MM.1S (cell line): ENCODE data around the gene TBC1D8.

ENCODE experiments used
- DNase-seq: peaks from one replicate; pipeline ENCODE4 v3.0.0-alpha.2; 2015
- H2AFZ ChIP-seq: fragments of 300-600 bp; sonication (generic); 2 replicates; pipeline ENCODE4 v1.6.0; 2016; ENCODE audit warnings: antibody characterized with exemption, low read length
- H3F3A ChIP-seq: fragments of 300-600 bp; sonication (generic); 2 replicates; pipeline ENCODE4 v1.6.1; 2016; ENCODE audit warnings: mild to moderate bottlenecking, antibody characterized with exemption, low read length, moderate library complexity, mixed read lengths; ENCODE audit not compliant: insufficient read depth
- H3K27ac ChIP-seq: fragments of 300-600 bp; sonication (generic); 2 replicates; pipeline ENCODE4 v1.5.1; 2016; ENCODE audit warnings: mild to moderate bottlenecking, low read length
- H3K27me3 ChIP-seq: fragments of 300-600 bp; sonication (generic); replicated peaks from 2 replicates; pipeline ENCODE4 v1.6.0; 2016; ENCODE audit warnings: low read length; ENCODE audit not compliant: insufficient read depth
- H3K36me3 ChIP-seq: fragments of 300-600 bp; sonication (generic); replicated peaks from 2 replicates; pipeline ENCODE4 v1.6.1; 2016; ENCODE audit warnings: mild to moderate bottlenecking, low read length, mixed read lengths; ENCODE audit not compliant: insufficient read depth
- H3K4me1 ChIP-seq: fragments of 300-600 bp; sonication (generic); 2 replicates; pipeline ENCODE4 v1.6.1; 2016; ENCODE audit warnings: low read length, mixed read lengths
- H3K4me2 ChIP-seq: fragments of 300-600 bp; sonication (generic); 2 replicates; pipeline ENCODE4 v1.6.0; 2016; ENCODE audit warnings: low read depth, low read length
- H3K4me3 ChIP-seq: fragments of 300-600 bp; sonication (generic); 2 replicates; pipeline ENCODE4 v1.5.1; 2016; ENCODE audit warnings: low read length, mixed read lengths
- H3K79me2 ChIP-seq: fragments of 300-600 bp; sonication (generic); 2 replicates; pipeline ENCODE4 v1.6.1; 2016; ENCODE audit warnings: mixed run types, low read length, mixed read lengths
- H3K9ac ChIP-seq: fragments of 300-600 bp; sonication (generic); 2 replicates; pipeline ENCODE4 v1.6.1; 2016; ENCODE audit warnings: low read length, mixed read lengths
- H3K9me2 ChIP-seq: fragments of 300-600 bp; sonication (generic); replicated peaks from 2 replicates; pipeline ENCODE4 v1.6.1; 2016; ENCODE audit warnings: mild to moderate bottlenecking, low read length, mixed read lengths; ENCODE audit not compliant: insufficient read depth
- H3K9me3 ChIP-seq: fragments of 300-600 bp; sonication (generic); replicated peaks from 2 replicates; pipeline ENCODE4 v1.6.1; 2016; ENCODE audit warnings: mild to moderate bottlenecking, low read length, mixed read lengths; ENCODE audit not compliant: insufficient read depth
- H4K20me1 ChIP-seq: fragments of 300-600 bp; sonication (generic); 2 replicates; pipeline ENCODE4 v1.6.1; 2016; ENCODE audit warnings: mild to moderate bottlenecking, low read length, moderate library complexity, mixed read lengths; ENCODE audit not compliant: insufficient read depth
- EZH2 ChIP-seq: fragments of 300-600 bp; sonication (generic); optimal IDR thresholded peaks from 2 replicates; pipeline ENCODE3; 2017; ENCODE audit warnings: low read depth, mild to moderate bottlenecking, antibody characterized with exemption, low read length, mixed read lengths
- EZH2phosphoT487 ChIP-seq: fragments of 300-600 bp; sonication (generic); IDR thresholded peaks from 2 replicates; pipeline ENCODE4 v1.6.1; 2018; ENCODE audit warnings: antibody characterized with exemption, low read length
- TF ChIP-seq, protein P1 (sequence below): fragments of 300-600 bp; sonication (generic); IDR thresholded peaks from 2 replicates; pipeline ENCODE4 v1.5.1; 2016; ENCODE audit warnings: antibody characterized with exemption, low read length, mixed read lengths

Gene TBC1D8

DNA sequence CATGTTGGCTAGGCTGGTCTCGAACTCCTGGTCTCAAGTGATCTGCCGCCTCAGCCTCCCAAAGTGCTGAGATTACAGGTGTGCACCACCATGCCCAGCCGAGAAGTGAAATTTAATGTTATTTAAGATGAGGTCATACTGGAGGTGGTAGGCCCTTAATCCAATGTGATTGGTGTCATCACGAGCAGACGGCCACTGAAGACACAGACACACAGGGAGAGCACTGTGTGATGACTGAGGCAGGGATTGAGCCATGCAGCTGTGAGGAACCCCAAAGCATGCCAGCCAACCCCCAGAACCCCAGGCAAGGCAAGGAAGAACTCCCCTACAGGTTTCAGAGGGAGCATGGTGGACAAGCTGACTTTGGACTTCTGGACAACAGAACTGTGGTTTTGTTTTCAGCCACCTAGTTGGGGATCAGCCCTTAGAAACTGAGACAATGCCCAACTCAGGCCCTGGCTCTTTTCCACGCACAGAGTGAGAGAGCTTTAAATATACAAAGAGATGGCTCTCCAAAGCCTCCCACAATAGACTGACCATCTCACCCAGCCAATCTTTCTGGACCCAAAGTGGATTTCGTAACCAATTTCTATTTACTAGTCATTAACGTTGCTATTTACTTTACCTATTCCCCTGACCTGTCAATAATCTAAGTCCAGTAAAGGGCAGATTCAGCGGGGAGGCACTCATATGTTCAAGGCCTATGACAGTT is 34.2 kb downstream of the TBC1D8 start:
- Histone ChIP-seq H3F3A (no peaks in the 10 kb centered on the region), H3K79me2 (no peaks in the 10 kb centered on the region), H3K9me2 (no peaks in the 10 kb centered on the region), H3K9ac (no peak overlapping the region), H3K4me2 (no peak overlapping the region), H3K4me1 (no peaks in the 10 kb centered on the region), H4K20me1 (no peaks in the 10 kb centered on the region), H3K4me3 (no peak overlapping the region), H3K9me3 (no peaks in the 10 kb centered on the region), H3K36me3 (no peaks in the 10 kb centered on the region), H3K27ac (no peak overlapping the region), H2AFZ (no peak overlapping the region), H3K27me3 (no peaks in the 10 kb centered on the region)
- TF ChIP-seq EZH2phosphoT487 (no peak), EZH2 (no peak)
- TF ChIP-seq, protein P1, sequence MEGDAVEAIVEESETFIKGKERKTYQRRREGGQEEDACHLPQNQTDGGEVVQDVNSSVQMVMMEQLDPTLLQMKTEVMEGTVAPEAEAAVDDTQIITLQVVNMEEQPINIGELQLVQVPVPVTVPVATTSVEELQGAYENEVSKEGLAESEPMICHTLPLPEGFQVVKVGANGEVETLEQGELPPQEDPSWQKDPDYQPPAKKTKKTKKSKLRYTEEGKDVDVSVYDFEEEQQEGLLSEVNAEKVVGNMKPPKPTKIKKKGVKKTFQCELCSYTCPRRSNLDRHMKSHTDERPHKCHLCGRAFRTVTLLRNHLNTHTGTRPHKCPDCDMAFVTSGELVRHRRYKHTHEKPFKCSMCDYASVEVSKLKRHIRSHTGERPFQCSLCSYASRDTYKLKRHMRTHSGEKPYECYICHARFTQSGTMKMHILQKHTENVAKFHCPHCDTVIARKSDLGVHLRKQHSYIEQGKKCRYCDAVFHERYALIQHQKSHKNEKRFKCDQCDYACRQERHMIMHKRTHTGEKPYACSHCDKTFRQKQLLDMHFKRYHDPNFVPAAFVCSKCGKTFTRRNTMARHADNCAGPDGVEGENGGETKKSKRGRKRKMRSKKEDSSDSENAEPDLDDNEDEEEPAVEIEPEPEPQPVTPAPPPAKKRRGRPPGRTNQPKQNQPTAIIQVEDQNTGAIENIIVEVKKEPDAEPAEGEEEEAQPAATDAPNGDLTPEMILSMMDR, result no peak
- no peak for DNase-seq

DNA sequence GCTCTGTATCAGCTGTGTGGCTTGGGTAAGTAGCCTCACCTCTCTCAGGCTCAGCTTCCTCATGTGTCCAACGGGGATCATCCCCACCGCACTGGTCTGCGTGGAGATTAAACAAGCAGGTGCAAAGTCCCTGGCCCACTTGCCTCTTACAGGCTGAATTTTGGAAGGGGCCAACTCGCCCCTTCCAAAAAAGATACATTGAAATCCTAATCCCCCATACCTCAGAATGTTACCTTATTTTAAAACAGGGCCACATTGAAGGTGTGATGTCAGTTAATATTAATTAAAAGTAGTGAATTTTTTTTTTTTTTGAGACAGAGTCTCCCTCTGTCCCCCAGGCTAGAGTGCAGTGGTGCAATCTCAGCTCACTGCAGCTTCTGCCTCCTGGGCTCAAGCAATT is 34.8 kb downstream of the TBC1D8 start:
- Histone ChIP-seq H3K79me2 (no peaks in the 10 kb centered on the region), H3K4me1 (no peaks in the 10 kb centered on the region), H3K9me2 (no peaks in the 10 kb centered on the region), H3K27me3 (no peaks in the 10 kb centered on the region), H3K36me3 (no peaks in the 10 kb centered on the region), H3K27ac (no peak overlapping the region), H3K9ac (no peak overlapping the region), H2AFZ (no peak overlapping the region), H3K4me3 (no peak overlapping the region), H3K9me3 (no peaks in the 10 kb centered on the region), H4K20me1 (no peaks in the 10 kb centered on the region), H3F3A (no peaks in the 10 kb centered on the region), H3K4me2 (no peak overlapping the region)
- no peak for DNase-seq
- TF ChIP-seq, protein P1, result no peak
- TF ChIP-seq EZH2 (no peak), EZH2phosphoT487 (no peak)

DNA sequence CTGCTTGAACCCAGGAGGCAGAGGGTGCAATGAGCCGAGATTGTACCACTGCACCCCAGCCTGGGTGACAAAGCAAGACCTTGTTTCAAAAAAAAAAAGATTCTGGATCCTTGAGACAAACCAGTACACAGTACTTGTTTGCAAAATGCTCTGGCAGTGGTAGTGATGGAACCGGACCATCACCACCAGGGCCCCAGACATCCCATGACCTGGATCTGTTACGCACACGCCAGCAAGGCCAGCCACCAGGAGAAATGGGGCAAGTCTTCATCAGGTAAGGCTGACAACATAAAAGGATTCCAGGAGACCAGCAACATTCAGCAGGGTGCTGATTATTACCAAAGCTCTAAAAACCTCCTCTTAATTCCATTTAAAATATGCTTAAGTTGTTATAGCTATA is 35.5 kb downstream of the TBC1D8 start:
- no peak overlapping the region for H2AFZ ChIP-seq
- H3K27me3 ChIP-seq, result no peaks in the 10 kb centered on the region
- H3K79me2 ChIP-seq, result no peaks in the 10 kb centered on the region
- TF ChIP-seq EZH2, result no peak
- TF ChIP-seq EZH2phosphoT487, result no peak
- TF ChIP-seq, protein P1, result no peak
- H3K27ac ChIP-seq, result no peak overlapping the region
- no peak overlapping the region for H3K4me2 ChIP-seq
- H3K4me3 ChIP-seq, result no peak overlapping the region
- no peaks in the 10 kb centered on the region for H3K4me1 ChIP-seq
- H4K20me1 ChIP-seq, result no peaks in the 10 kb centered on the region
- H3K9me2 ChIP-seq, result no peaks in the 10 kb centered on the region
- H3K9me3 ChIP-seq, result no peaks in the 10 kb centered on the region
- no peaks in the 10 kb centered on the region for H3K36me3 ChIP-seq
- H3K9ac ChIP-seq, result no peak overlapping the region
- no peak for DNase-seq
- H3F3A ChIP-seq, result no peaks in the 10 kb centered on the region
